GM10266 (cell line): ENCODE results near the gene ZNF414.

Source experiments
- DNase-seq: peaks from one replicate; pipeline ENCODE4 v3.0.0; 2012; ENCODE audit errors: extremely low spot score
- CTCF ChIP-seq: IDR thresholded peaks from 2 replicates; pipeline ENCODE4 v1.5.1; 2012; ENCODE audit warnings: mild to moderate bottlenecking, low read depth; ENCODE audit not compliant: control insufficient read depth, insufficient read depth; ENCODE audit errors: missing control alignments

ZNF414 gene

DNA sequence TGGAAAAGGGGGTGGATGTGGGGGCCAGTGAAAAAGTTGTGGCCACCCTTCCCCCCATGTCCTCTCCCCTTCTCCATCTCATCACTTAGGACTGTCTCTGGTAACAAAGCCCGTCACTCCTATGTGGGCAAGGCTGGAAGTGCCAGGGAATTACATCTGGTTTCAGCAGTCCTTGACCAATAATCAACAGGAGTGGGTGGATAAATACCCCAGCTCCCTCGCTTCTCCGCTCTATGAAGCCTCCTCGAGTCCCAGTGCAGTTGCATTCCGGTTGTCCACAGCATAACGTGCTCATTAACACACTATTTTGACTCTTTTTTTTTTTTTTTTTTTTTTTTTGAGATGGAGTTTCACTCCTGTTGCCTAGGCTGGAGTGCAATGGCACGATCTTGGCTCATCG, 31.8 kb upstream of the ZNF414 start:
- no peak for DNase-seq
- no peak for TF ChIP-seq CTCF

DNA sequence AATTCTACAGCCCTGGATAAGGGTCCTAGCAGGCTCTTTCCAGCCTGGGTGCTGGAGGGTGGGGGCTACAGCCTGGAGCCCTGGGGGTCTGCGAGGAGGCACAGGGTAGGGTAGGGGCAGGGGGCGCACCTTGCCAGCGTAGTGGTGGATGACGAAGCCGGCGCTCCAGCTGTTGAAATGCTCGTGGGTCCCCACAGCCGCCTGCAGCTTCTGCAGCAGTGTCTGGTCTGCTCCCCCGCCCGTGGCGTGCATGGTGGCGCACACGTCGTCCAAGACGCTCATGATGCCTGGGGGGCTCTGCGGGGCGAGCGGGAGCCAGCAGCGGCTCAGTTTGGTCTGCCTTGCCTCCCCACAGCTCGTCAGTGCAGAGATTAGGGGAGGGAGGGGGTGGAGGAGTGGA, 30.2 kb upstream of the ZNF414 start:
- no peak for DNase-seq
- TF ChIP-seq CTCF, result no peak

- DNase-seq, result no peak
- TF ChIP-seq CTCF, result no peak
Observed at GRCh38 chr19:8539621-8540149, 25.7 kb upstream of the ZNF414 start.

GRCh38 chr19:8537099-8537498, 23.1 kb upstream of the ZNF414 start:
- DNase-seq, result no peak
- no peak for TF ChIP-seq CTCF

DNA sequence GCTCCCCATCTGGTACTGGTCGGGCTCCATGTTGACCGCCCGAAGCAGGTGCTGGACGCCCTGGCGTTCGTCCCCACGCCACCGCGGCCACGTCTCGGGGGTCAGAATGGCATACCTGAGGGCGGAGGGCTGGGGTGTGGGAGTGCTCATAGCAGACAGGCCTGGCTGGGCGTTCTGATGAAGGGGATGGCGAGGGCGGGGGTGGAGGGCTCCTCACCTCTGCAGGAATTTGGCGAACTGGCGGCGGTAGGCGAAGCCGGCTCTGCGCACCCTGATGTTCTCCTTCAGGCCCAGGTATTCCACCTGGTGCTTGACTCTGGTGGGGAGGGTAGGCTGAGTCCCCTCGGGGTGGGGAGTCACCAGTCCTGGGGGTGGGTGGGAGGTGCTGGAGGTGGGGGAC, 22.3 kb upstream of the ZNF414 start:
- TF ChIP-seq CTCF, result no peak

GRCh38 chr19:8532225-8532624, 18.3 kb upstream of the ZNF414 start:
- TF ChIP-seq CTCF, result no peak

More for the DNA sequence above, 22.3 kb upstream of the ZNF414 start:
- DNase-seq, result no peak

DNA sequence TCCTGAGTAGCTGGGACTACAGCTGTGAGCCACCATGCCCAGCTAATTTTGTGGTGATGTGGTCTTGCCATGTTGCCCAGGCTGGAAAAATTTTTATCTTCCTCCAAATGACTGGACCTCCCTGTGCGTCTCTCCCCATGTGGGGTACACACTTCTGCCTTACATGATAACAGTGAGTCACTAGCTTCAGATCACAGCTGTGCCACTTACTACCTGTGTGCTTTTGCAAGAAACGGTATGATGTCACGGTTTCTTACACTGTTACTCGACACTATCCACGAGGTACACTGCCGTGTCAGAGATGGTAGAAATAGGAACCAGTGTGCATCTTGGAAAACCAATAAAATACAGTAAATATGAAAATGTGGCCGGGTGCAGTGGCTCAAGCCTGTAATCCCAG, 17.5 kb upstream of the ZNF414 start:
- DNase-seq, result no peak
- TF ChIP-seq CTCF, result no peak

More at GRCh38 chr19:8532225-8532624, 18.3 kb upstream of the ZNF414 start:
- no peak for DNase-seq
